Tibial nerve (tissue), 4 donors: ENCODE measurements around the gene TAF11L12. TPM values are rescaled to one million over a fixed set of nuclear protein-coding genes. Genes with fewer than 3 reads are reported as not detected.
"Not testable (repeated sequence)": the region's sequence is repeated elsewhere in the genome, so short reads cannot be mapped to it uniquely, and the experiment has no call there.

ENCODE experiments used
- DNase-seq, 2 donors: peaks; one replicate each; pipeline ENCODE4 v3.0.0-alpha.2; 2019; ENCODE audit warnings: low spot score in 2 of 2
- H3K27ac ChIP-seq, 4 donors: fragments of 200-600 bp; sonication (generic) in 3 of 4; one replicate each; pipeline ENCODE4 v1.5.1; 2017 to 2019; ENCODE audit warnings: mild to moderate bottlenecking in 1 of 4
- H3K27me3 ChIP-seq, 2 donors: fragments of 200-600 bp; sonication (generic) in 1 of 2; one replicate each; pipeline versions ENCODE4 v1.5.1 to v1.6.0; 2017 to 2019
- H3K36me3 ChIP-seq, 3 donors: fragments of 200-600 bp; sonication (generic); one replicate each; pipeline ENCODE4 v1.5.1; 2018 to 2019
- H3K4me1 ChIP-seq, 4 donors: fragments of 200-600 bp; sonication (generic) in 3 of 4; one replicate each; pipeline ENCODE4 v1.5.1; 2017 to 2019
- H3K4me3 ChIP-seq, 4 donors: fragments of 200-600 bp; sonication (generic) in 3 of 4; one replicate each; pipeline ENCODE4 v1.5.1; 2017 to 2019; ENCODE audit warnings: mild to moderate bottlenecking in 1 of 4, moderate library complexity in 1 of 4
- H3K9me3 ChIP-seq, 4 donors: fragments of 200-600 bp; sonication (generic) in 3 of 4; one replicate each; pipeline ENCODE4 v1.5.1; 2017 to 2019
- EP300 ChIP-seq, 2 donors: sonication (generic); formaldehyde crosslinking; IDR thresholded peaks; one replicate each; pipeline ENCODE4 v1.6.1; 2017; ENCODE audit warnings: antibody characterized with exemption in 2 of 2, mild to moderate bottlenecking in 1 of 2
- POLR2A ChIP-seq, 2 donors: fragments of 450-650 bp; IDR thresholded peaks; one replicate each; pipeline ENCODE4 v1.6.1; 2017; ENCODE audit warnings: antibody characterized with exemption in 2 of 2, mild to moderate bottlenecking in 2 of 2, moderate library complexity in 2 of 2
- WGBS, 2 donors: methylation state at CpG; one replicate each; pipeline ENCODE4 v1.1.5; 2018; 5-methylcytosine and 5-hydroxymethylcytosine counted together
- total RNA-seq, 4 donors: library from RNA; depleted of rRNA; stranded (reverse); fragments of >200 nt; gene quantifications; one replicate each; pipeline ENCODE4 v1.1.0, GENCODE V29; 2016
- TF ChIP-seq, protein P1 (sequence below), 5 experiments: fragments of 200-600 bp in 3 of 5; fragments of 450-650 bp in 2 of 5; sonication (generic) in 3 of 5; IDR thresholded peaks; one replicate each; pipeline ENCODE4 v1.5.1; 2016 to 2019; ENCODE audit warnings: antibody characterized with exemption in 5 of 5, mild to moderate bottlenecking in 3 of 5, moderate library complexity in 2 of 5

TAF11L12 gene
- total RNA-seq, 4 donors from 2014 or later, result not detected

DNA sequence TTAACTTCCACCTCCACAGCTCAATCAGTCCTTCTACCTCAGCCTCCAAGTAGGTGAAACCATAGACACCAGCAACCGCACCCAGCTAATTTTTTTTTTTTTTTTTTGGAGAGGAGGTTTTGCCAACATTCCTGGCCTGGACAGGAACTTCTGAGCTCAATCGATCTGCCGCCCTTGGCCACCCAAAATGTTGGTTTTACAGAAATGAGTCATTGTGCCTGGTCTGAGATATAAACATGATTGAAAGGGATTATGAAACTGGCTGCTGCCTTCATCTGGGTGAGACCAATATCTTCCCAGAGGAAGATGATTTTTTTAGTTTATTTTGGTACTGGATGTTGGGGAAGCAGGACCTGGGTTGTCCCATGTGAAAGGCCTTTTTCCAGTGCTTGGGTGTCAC, 9.2 kb downstream of the TAF11L12 start:
- TF ChIP-seq, protein P1, sequence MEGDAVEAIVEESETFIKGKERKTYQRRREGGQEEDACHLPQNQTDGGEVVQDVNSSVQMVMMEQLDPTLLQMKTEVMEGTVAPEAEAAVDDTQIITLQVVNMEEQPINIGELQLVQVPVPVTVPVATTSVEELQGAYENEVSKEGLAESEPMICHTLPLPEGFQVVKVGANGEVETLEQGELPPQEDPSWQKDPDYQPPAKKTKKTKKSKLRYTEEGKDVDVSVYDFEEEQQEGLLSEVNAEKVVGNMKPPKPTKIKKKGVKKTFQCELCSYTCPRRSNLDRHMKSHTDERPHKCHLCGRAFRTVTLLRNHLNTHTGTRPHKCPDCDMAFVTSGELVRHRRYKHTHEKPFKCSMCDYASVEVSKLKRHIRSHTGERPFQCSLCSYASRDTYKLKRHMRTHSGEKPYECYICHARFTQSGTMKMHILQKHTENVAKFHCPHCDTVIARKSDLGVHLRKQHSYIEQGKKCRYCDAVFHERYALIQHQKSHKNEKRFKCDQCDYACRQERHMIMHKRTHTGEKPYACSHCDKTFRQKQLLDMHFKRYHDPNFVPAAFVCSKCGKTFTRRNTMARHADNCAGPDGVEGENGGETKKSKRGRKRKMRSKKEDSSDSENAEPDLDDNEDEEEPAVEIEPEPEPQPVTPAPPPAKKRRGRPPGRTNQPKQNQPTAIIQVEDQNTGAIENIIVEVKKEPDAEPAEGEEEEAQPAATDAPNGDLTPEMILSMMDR (IDR thresholded peaks at IDR 0.05), result no peak
- no peak for TF ChIP-seq EP300 (IDR thresholded peaks at IDR 0.05)
- TF ChIP-seq POLR2A (IDR thresholded peaks at IDR 0.05), result no peak
- H3K27me3 ChIP-seq, result no peaks in the 10 kb centered on the region
- H3K27ac ChIP-seq, result no peak overlapping the region
- no peak overlapping the region for H3K4me3 ChIP-seq
- no peak for DNase-seq
- H3K36me3 ChIP-seq, result no peaks in the 10 kb centered on the region
- 78 to 86% methylated on average over 3 of the region's 3 CpGs for WGBS, 2 donors
- no peaks in the 10 kb centered on the region for H3K9me3 ChIP-seq
- no peaks in the 10 kb centered on the region for H3K4me1 ChIP-seq

DNA sequence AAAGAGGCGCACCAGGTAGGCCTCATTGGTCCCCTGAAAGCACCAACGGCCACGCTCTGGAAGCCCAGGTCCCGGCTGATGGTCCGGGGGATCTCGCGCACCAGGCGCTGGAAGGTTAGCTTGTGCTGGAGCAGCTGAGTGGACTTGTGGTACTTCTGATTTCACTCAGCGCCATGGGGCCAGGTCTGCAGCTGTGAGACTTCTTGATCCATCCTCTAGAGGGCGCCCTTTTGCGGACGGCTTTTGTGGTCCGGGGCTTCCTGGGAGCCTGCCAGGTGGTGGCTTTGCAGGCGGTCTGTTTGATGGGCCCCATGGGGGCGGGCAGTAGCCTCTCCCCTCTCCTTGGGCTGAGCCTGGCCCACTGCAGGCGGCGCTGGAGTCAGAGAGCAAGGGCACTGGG, 10.4 kb downstream of the TAF11L12 start:
- H3K27me3 ChIP-seq, result no peaks in the 10 kb centered on the region
- no peaks in the 10 kb centered on the region for H3K4me1 ChIP-seq
- 85 to 88% methylated on average over 10 to 17 of the region's 17 CpGs for WGBS, 2 donors
- no peaks in the 10 kb centered on the region for H3K36me3 ChIP-seq
- no peak for DNase-seq
- no peak for TF ChIP-seq EP300 (IDR thresholded peaks at IDR 0.05)
- TF ChIP-seq POLR2A (IDR thresholded peaks at IDR 0.05), result no peak
- TF ChIP-seq, protein P1 (IDR thresholded peaks at IDR 0.05), result no peak
- H3K27ac ChIP-seq, result no peak overlapping the region
- no peaks in the 10 kb centered on the region for H3K9me3 ChIP-seq
- no peak overlapping the region for H3K4me3 ChIP-seq

DNA sequence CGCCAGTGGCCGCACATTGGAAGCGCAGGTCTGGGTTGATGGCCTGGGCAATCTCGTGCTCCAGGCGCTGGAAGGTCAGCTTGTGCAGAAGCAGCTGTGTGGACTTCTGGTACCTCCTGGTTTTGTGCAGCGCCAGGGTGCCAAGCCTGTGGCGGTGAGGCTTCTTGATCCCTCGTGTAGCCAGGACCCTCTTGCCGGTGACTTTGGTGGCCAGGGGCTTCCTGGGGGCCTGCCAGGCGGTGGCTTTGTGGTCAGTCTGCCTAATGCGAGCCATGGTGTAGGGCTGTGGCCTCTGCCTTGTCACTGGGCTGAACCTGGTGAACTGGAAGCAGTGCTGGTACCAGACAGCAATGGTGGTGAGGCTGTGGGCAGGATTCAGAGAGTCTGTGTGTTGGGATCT, 15.5 kb downstream of the TAF11L12 start:
- no peak overlapping the region for H3K4me3 ChIP-seq
- no peak for DNase-seq
- H3K9me3 ChIP-seq, result no peaks in the 10 kb centered on the region
- no peak overlapping the region for H3K27ac ChIP-seq
- TF ChIP-seq POLR2A (IDR thresholded peaks at IDR 0.05) (no peak), EP300 (IDR thresholded peaks at IDR 0.05) (no peak)
- TF ChIP-seq, protein P1 (IDR thresholded peaks at IDR 0.05), result no peak
- H3K36me3 ChIP-seq, result no peaks in the 10 kb centered on the region
- 87 to 98% methylated on average over 7 to 11 of the region's 11 CpGs for WGBS, 2 donors
- H3K4me1 ChIP-seq, result no peaks in the 10 kb centered on the region
- H3K27me3 ChIP-seq, result no peaks in the 10 kb centered on the region

DNA sequence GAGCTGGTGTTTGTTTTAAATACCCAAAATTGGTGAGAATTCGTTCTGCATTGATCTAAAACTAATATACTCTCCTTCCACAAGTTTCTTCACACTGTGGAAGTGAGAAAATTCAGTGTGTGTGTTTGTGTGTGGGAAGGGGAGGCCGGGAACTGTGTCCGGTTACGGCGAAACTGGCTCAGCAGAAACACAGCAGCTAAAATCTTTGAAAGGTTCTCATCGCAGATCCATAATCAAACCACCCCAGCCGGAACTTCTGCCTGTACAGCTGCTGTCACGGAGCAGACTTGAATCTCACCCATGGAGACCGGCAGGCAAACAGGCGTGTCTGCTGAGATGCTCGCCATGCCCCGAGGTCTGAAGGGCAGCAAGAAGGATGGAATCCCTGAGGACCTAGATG, 21.6 kb downstream of the TAF11L12 start, which contains the start of gene TAF11L13:
Gene TAF11L13 (plus strand): TSS at position 301 of the 400 bp plus-strand sequence.
- H3K27me3 ChIP-seq, H3K36me3 ChIP-seq, H3K4me1 ChIP-seq, H3K9me3 ChIP-seq, H3K27ac ChIP-seq, DNase-seq, H3K4me3 ChIP-seq: not testable (repeated sequence)
- WGBS, 2 donors, result 88% methylated on average over 8 of the region's 12 CpGs

- Histone ChIP-seq H3K9me3 (no peaks in the 10 kb centered on the region), H3K27ac (no peak within 1 kb of the TSS), H3K4me1 (no peaks in the 10 kb centered on the region), H3K4me3 (no peak within 1 kb of the TSS), H3K27me3 (no peaks in the 10 kb centered on the region), H3K36me3 (no peaks in the 10 kb centered on the region)
- 93 to 97% methylated on average over 5 of the region's 5 CpGs for WGBS, 2 donors
- TF ChIP-seq EP300 (IDR thresholded peaks at IDR 0.05) (no peak), POLR2A (IDR thresholded peaks at IDR 0.05) (no peak)
- TF ChIP-seq, protein P1 (IDR thresholded peaks at IDR 0.05), result no peak
- no peak for DNase-seq
These were observed 24.0 kb downstream of the TAF11L12 start, which contains the start of gene TAF11L14 for GRCh38 chr5:17634160-17634559. TAF11L14 (plus strand) TSS chr5:17634460.

- H3K27ac ChIP-seq, DNase-seq, H3K4me1 ChIP-seq, H3K9me3 ChIP-seq, H3K36me3 ChIP-seq, H3K4me3 ChIP-seq, H3K27me3 ChIP-seq: not testable (repeated sequence)
- WGBS, 2 donors, result 87 to 92% methylated on average over 10 of the region's 10 CpGs
These were observed 39.0 kb downstream of the TAF11L12 start for GRCh38 chr5:17649232-17649631.

- H3K4me1 ChIP-seq, H3K4me3 ChIP-seq, H3K36me3 ChIP-seq, DNase-seq, H3K27me3 ChIP-seq, H3K27ac ChIP-seq, H3K9me3 ChIP-seq: not testable (repeated sequence)
- 95 to 97% methylated on average over 22 to 23 of the region's 32 CpGs for WGBS, 2 donors
These were observed 45.1 kb downstream of the TAF11L12 start for GRCh38 chr5:17655201-17655759.
